ENCODE data around the gene SAP130. TPM values are rescaled to one million over a fixed set of nuclear protein-coding genes. Genes with fewer than 3 reads are reported as not detected.

SAP130 gene
- total RNA-seq, 3 donors from 2014 or later (not counting 1 experiment from before 2014, with no cell fraction given): 33.6 to 43.7 (median 36.2) TPM

GRCh38 chr2:127968610-127969339 lies 59.1 kb downstream of the SAP130 start:
- intact Hi-C loops (cut with micrococcal nuclease): no loop called here
- no peaks in the 10 kb centered on the region for H3K9me3 Mint-ChIP-seq
- Histone ChIP-seq H3K4me3 (ENCODE audit: low read length) (no peak overlapping the region), H3K27ac (ENCODE audit: low read length) (no peak overlapping the region), H3K9me3 (ENCODE audit: control insufficient read depth, insufficient read depth, low read length) (no peaks in the 10 kb centered on the region), H3K4me1 (ENCODE audit: control insufficient read depth, insufficient read depth, low read length) (no peaks in the 10 kb centered on the region), H3K36me3 (ENCODE audit: control insufficient read depth, insufficient read depth, low read length) (peaks cover 28% of the 10 kb centered on the region), H3K27me3 (ENCODE audit: control insufficient read depth, insufficient read depth, low read length) (no peaks in the 10 kb centered on the region)
- no peak overlapping the region for H3K4me3 Mint-ChIP-seq
- TF ChIP-seq, protein P1, sequence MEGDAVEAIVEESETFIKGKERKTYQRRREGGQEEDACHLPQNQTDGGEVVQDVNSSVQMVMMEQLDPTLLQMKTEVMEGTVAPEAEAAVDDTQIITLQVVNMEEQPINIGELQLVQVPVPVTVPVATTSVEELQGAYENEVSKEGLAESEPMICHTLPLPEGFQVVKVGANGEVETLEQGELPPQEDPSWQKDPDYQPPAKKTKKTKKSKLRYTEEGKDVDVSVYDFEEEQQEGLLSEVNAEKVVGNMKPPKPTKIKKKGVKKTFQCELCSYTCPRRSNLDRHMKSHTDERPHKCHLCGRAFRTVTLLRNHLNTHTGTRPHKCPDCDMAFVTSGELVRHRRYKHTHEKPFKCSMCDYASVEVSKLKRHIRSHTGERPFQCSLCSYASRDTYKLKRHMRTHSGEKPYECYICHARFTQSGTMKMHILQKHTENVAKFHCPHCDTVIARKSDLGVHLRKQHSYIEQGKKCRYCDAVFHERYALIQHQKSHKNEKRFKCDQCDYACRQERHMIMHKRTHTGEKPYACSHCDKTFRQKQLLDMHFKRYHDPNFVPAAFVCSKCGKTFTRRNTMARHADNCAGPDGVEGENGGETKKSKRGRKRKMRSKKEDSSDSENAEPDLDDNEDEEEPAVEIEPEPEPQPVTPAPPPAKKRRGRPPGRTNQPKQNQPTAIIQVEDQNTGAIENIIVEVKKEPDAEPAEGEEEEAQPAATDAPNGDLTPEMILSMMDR (IDR thresholded peaks at IDR 0.05): no peak
- no peak overlapping the region for H3K27ac Mint-ChIP-seq
- H3K27me3 Mint-ChIP-seq (ENCODE audit: low read depth in 2 of 2): no peaks in the 10 kb centered on the region
- peaks cover 0 to 5% of the 10 kb centered on the region in 2 donors for H3K4me1 Mint-ChIP-seq
- H3K36me3 Mint-ChIP-seq: peaks cover 3% of the 10 kb centered on the region
- WGBS (ENCODE audit: insufficient coverage): 95% methylated on average over 10 of the region's 11 CpGs
- ATAC-seq (no peak), DNase-seq (no peak)

GRCh38 chr2:127961729-127962128 lies 66.1 kb downstream of the SAP130 start:
- WGBS (ENCODE audit: insufficient coverage): 90% methylated on average over 4 of the region's 5 CpGs
- H3K4me1 ChIP-seq (ENCODE audit: control insufficient read depth, insufficient read depth, low read length): no peaks in the 10 kb centered on the region
- Mint-ChIP-seq H3K27me3 (ENCODE audit: low read depth in 2 of 2) (no peaks in the 10 kb centered on the region), H3K4me1 (peaks cover 0 to 6% of the 10 kb centered on the region in 2 donors), H3K36me3 (no peaks in the 10 kb centered on the region), H3K27ac (no peak overlapping the region), H3K9me3 (no peaks in the 10 kb centered on the region), H3K4me3 (no peak overlapping the region)
- no peaks in the 10 kb centered on the region for H3K27me3 ChIP-seq (ENCODE audit: control insufficient read depth, insufficient read depth, low read length)
- DNase-seq (no peak), ATAC-seq (no peak)
- intact Hi-C loops (cut with micrococcal nuclease): no loop called here
- peaks cover 25% of the 10 kb centered on the region for H3K36me3 ChIP-seq (ENCODE audit: control insufficient read depth, insufficient read depth, low read length)
- no peaks in the 10 kb centered on the region for H3K9me3 ChIP-seq (ENCODE audit: control insufficient read depth, insufficient read depth, low read length)
- H3K27ac ChIP-seq (ENCODE audit: low read length): no peak overlapping the region
- TF ChIP-seq, protein P1 (IDR thresholded peaks at IDR 0.05): no peak
- H3K4me3 ChIP-seq (ENCODE audit: low read length): no peak overlapping the region

DNA sequence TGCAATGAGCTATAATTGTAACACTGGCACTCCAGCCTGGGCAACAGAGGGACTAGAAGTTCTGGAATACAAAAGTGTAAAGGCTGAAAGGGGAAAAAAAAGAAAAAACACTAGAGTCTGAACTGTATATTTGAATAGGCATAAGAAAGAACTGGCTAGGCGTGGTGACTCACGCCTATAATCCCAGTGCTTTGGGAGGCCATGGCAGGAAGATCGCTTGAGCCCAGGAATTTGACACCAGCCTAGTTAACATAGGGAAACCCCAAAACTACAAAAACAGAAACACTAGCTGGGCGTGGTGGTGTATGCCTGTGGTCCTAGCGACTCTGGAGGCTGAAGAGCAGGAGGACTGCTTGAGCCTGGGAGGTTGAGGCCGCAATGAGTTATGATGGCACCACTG lies 70.6 kb downstream of the SAP130 start:
- Histone ChIP-seq H3K27ac (ENCODE audit: low read length) (no peak overlapping the region), H3K36me3 (ENCODE audit: control insufficient read depth, insufficient read depth, low read length) (peaks cover 41% of the 10 kb centered on the region), H3K4me3 (ENCODE audit: low read length) (no peak overlapping the region), H3K4me1 (ENCODE audit: control insufficient read depth, insufficient read depth, low read length) (no peaks in the 10 kb centered on the region), H3K27me3 (ENCODE audit: control insufficient read depth, insufficient read depth, low read length) (no peaks in the 10 kb centered on the region), H3K9me3 (ENCODE audit: control insufficient read depth, insufficient read depth, low read length) (no peaks in the 10 kb centered on the region)
- TF ChIP-seq, protein P1 (IDR thresholded peaks at IDR 0.05): no peak
- H3K27ac Mint-ChIP-seq: no peak overlapping the region
- intact Hi-C loops (cut with micrococcal nuclease): no loop called here
- no peak for ATAC-seq
- 96% methylated on average over 6 of the region's 6 CpGs for WGBS (ENCODE audit: insufficient coverage)
- H3K9me3 Mint-ChIP-seq: no peaks in the 10 kb centered on the region
- no peaks in the 10 kb centered on the region for H3K27me3 Mint-ChIP-seq (ENCODE audit: low read depth in 2 of 2)
- no peak overlapping the region for H3K4me3 Mint-ChIP-seq
- no peak for DNase-seq
- peaks cover 7% of the 10 kb centered on the region for H3K36me3 Mint-ChIP-seq
- H3K4me1 Mint-ChIP-seq: peaks cover 0 to 6% of the 10 kb centered on the region in 2 donors

- Histone ChIP-seq H3K36me3 (ENCODE audit: control insufficient read depth, insufficient read depth, low read length) (peaks cover 43% of the 10 kb centered on the region), H3K27ac (ENCODE audit: low read length) (no peak overlapping the region), H3K4me1 (ENCODE audit: control insufficient read depth, insufficient read depth, low read length) (no peaks in the 10 kb centered on the region), H3K9me3 (ENCODE audit: control insufficient read depth, insufficient read depth, low read length) (no peaks in the 10 kb centered on the region), H3K4me3 (ENCODE audit: low read length) (no peak overlapping the region), H3K27me3 (ENCODE audit: control insufficient read depth, insufficient read depth, low read length) (no peaks in the 10 kb centered on the region)
- H3K4me3 Mint-ChIP-seq: no peak overlapping the region
- H3K27me3 Mint-ChIP-seq (ENCODE audit: low read depth in 2 of 2): no peaks in the 10 kb centered on the region
- WGBS (ENCODE audit: insufficient coverage): 92% methylated on average over 8 of the region's 8 CpGs
- H3K4me1 Mint-ChIP-seq: peaks cover 0 to 6% of the 10 kb centered on the region in 2 donors
- peaks cover 7% of the 10 kb centered on the region for H3K36me3 Mint-ChIP-seq
- intact Hi-C loops (cut with micrococcal nuclease): no loop called here
- no peak overlapping the region for H3K27ac Mint-ChIP-seq
- no peaks in the 10 kb centered on the region for H3K9me3 Mint-ChIP-seq
- ATAC-seq (no peak), DNase-seq (no peak)
- TF ChIP-seq, protein P1 (IDR thresholded peaks at IDR 0.05): no peak
Observed at GRCh38 chr2:127954857-127955256, 73.0 kb downstream of the SAP130 start.

Measured in natural killer cell (primary cell).